Body of pancreas (tissue), 4 donors: ENCODE data around the gene GPR171. TPM values are rescaled to one million over a fixed set of nuclear protein-coding genes. Genes with fewer than 3 reads are reported as not detected.

Experiments used
- ATAC-seq: fragments of 150-250 bp; one replicate; pipeline ENCODE4 v1.9.1; 2016
- DNase-seq, 4 donors: peaks; one replicate each; pipeline ENCODE4 v3.0.0-alpha.2; 2019
- H3K27ac ChIP-seq, 4 donors: fragments of 200-600 bp; sonication (generic); 1 replicate in 3 of 4; 2 replicates in 1 of 4; pipeline versions ENCODE4 v1.5.1 to v1.6.1; 2016 to 2019; ENCODE audit warnings: mild to moderate bottlenecking in 1 of 4, mixed read lengths in 1 of 4, moderate library complexity in 1 of 4
- H3K27me3 ChIP-seq, 2 donors: fragments of 200-600 bp; sonication (generic); one replicate each; pipeline ENCODE4 v1.6.0; 2016; ENCODE audit warnings: mild to moderate bottlenecking in 1 of 2
- H3K36me3 ChIP-seq, 2 donors: fragments of 200-600 bp; sonication (generic); replicated peaks in 1 of 2; 2 replicates each; pipeline ENCODE4 v1.5.1; 2016; ENCODE audit warnings: low read depth in 2 of 2; ENCODE audit not compliant: insufficient read depth in 1 of 2
- H3K4me1 ChIP-seq: fragments of 200-600 bp; sonication (generic); one replicate; pipeline ENCODE4 v1.6.0; 2016
- H3K4me3 ChIP-seq, 2 donors: fragments of 200-600 bp; sonication (generic); 1 replicate in 1 of 2; 2 replicates in 1 of 2; pipeline ENCODE4 v1.5.1; 2016 to 2019
- H3K9me3 ChIP-seq, 3 donors: fragments of 200-600 bp; sonication (generic); 1 replicate in 2 of 3; 2 replicates in 1 of 3; pipeline ENCODE4 v1.5.1; 2016
- POLR2A ChIP-seq, 3 donors: fragments of 450-650 bp; IDR thresholded peaks; one replicate each; pipeline ENCODE4 v1.6.1; 2016; ENCODE audit warnings: antibody characterized with exemption in 3 of 3, mild to moderate bottlenecking in 2 of 3
- WGBS, 2 donors: methylation state at CpG; one replicate each; pipeline ENCODE4 v1.1.5; 2017; 5-methylcytosine and 5-hydroxymethylcytosine counted together
- intact Hi-C: fragments of 100-400 bp; cut with DNase I; formaldehyde crosslinking; loops from one replicate; pipeline ENCODE4 v1.15.1; 2023
- total RNA-seq, 2 donors: library from RNA; depleted of rRNA; stranded (reverse); fragments of >200 nt; gene quantifications; one replicate each; pipeline ENCODE4 v1.1.0, GENCODE V29; 2016
- TF ChIP-seq, protein P1 (sequence below), 7 experiments: fragments of 450-650 bp in 4 of 7; fragments of 200-600 bp in 3 of 7; sonication (generic) in 3 of 7; IDR thresholded peaks; one replicate each; pipeline ENCODE4 v1.5.1; 2016 to 2019; ENCODE audit warnings: antibody characterized with exemption in 7 of 7

GPR171 gene
- total RNA-seq, 2 donors from 2014 or later = 0.78 TPM; not detected in 1

DNA sequence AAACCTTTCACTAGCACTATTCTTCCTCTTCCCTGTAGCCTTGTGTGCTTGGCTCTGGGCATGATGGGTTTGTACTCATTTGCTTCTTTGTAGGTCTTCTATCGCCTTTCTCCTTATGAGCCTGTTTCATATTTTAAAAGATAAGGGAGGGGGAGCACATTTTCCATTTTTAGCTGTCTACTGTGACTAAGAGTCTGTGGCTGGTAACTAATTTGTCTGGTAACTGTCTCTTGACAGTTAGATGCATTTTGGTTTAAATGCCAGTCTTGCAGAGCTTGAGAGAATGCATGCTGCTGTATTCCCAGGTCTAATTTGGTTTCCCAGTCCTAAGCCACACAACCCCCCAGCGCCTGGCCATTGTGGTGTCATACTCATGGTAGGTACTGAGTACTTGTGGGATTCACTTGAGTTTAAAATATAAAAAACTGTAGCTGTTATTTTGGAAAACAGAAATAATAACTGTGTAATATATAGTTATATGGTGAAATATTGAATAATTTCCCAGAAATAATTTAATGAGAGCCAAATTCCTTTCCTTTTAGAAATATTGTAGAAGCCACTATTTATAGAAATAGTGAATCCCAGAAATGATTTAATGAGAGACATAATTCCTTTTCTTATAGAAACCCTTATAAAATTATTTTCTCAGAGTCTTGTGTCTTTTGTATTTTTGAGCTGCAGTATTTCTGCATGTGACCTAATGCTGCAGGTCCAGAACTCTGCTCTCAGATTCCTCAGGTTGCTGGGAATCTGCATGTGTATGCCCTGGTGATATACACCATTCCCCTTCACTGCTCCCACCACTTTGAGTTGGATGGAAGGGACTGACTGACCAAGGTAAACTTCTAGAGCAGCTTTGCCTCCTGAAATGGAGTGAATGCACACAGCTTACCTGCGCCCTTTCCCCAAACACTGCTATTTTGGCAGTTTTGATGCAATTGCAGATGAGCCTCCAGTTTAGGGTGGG lies 13.9 kb upstream of the GPR171 start:
- no peaks in the 10 kb centered on the region for H3K9me3 ChIP-seq
- no peak for DNase-seq
- H3K4me1 ChIP-seq = no peaks in the 10 kb centered on the region
- WGBS, 2 donors = 77 to 79% methylated on average over 3 of the region's 3 CpGs
- TF ChIP-seq, protein P1, sequence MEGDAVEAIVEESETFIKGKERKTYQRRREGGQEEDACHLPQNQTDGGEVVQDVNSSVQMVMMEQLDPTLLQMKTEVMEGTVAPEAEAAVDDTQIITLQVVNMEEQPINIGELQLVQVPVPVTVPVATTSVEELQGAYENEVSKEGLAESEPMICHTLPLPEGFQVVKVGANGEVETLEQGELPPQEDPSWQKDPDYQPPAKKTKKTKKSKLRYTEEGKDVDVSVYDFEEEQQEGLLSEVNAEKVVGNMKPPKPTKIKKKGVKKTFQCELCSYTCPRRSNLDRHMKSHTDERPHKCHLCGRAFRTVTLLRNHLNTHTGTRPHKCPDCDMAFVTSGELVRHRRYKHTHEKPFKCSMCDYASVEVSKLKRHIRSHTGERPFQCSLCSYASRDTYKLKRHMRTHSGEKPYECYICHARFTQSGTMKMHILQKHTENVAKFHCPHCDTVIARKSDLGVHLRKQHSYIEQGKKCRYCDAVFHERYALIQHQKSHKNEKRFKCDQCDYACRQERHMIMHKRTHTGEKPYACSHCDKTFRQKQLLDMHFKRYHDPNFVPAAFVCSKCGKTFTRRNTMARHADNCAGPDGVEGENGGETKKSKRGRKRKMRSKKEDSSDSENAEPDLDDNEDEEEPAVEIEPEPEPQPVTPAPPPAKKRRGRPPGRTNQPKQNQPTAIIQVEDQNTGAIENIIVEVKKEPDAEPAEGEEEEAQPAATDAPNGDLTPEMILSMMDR (IDR thresholded peaks at IDR 0.05) = no peak
- no peak for TF ChIP-seq POLR2A (IDR thresholded peaks at IDR 0.05)
- H3K4me3 ChIP-seq = no peak overlapping the region
- H3K27me3 ChIP-seq = no peaks in the 10 kb centered on the region
- no peak for ATAC-seq
- intact Hi-C loops = no loop called here
- H3K36me3 ChIP-seq = no peaks in the 10 kb centered on the region
- no peak overlapping the region for H3K27ac ChIP-seq

GRCh38 chr3:151214459-151214858 lies 11.4 kb upstream of the GPR171 start:
- intact Hi-C loops = no loop called here
- Histone ChIP-seq H3K9me3 (no peaks in the 10 kb centered on the region), H3K4me1 (peaks cover 10% of the 10 kb centered on the region), H3K27ac (no peak overlapping the region), H3K36me3 (no peaks in the 10 kb centered on the region), H3K27me3 (no peaks in the 10 kb centered on the region), H3K4me3 (no peak overlapping the region)
- no peak for TF ChIP-seq POLR2A (IDR thresholded peaks at IDR 0.05)
- TF ChIP-seq, protein P1 (IDR thresholded peaks at IDR 0.05) = no peak
- 68 to 83% methylated on average over 1 of the region's 1 CpG for WGBS, 2 donors
- DNase-seq = no peak
- ATAC-seq = no peak

GRCh38 chr3:151213881-151214280 lies 10.9 kb upstream of the GPR171 start:
- no peak overlapping the region for H3K4me3 ChIP-seq
- H3K36me3 ChIP-seq = no peaks in the 10 kb centered on the region
- no peaks in the 10 kb centered on the region for H3K27me3 ChIP-seq
- peaks cover 10% of the 10 kb centered on the region for H3K4me1 ChIP-seq
- 82 to 92% methylated on average over 5 of the region's 5 CpGs for WGBS, 2 donors
- no peak overlapping the region for H3K27ac ChIP-seq
- DNase-seq (no peak), ATAC-seq (no peak)
- intact Hi-C loops = no loop called here
- H3K9me3 ChIP-seq = no peaks in the 10 kb centered on the region
- TF ChIP-seq, protein P1 (IDR thresholded peaks at IDR 0.05) = no peak
- no peak for TF ChIP-seq POLR2A (IDR thresholded peaks at IDR 0.05)

DNA sequence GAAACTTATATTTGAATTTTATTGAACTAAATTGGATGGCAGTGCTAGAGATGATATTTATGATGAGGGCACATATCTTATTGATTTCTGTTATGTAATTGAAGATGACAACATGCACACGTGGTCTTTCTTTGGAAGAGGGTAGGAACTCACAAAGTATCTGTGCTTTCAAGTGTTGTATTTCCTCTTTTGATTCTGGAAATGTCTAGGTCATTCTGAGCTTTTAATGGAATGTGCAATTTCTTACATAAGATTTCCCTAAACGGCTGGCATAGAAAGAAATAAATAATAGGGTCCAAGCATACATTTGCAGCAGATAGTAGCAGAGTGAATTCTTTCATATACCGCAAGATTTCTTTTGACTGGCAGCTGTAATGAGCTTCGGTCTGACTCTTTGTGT lies 10.1 kb upstream of the GPR171 start:
- WGBS, 2 donors = 50 to 64% methylated on average over 4 of the region's 4 CpGs
- no peak overlapping the region for H3K27ac ChIP-seq
- no peaks in the 10 kb centered on the region for H3K27me3 ChIP-seq
- TF ChIP-seq, protein P1 (IDR thresholded peaks at IDR 0.05) = no peak
- TF ChIP-seq POLR2A (IDR thresholded peaks at IDR 0.05) = no peak
- H3K4me1 ChIP-seq = peaks cover 10% of the 10 kb centered on the region
- H3K4me3 ChIP-seq = no peak overlapping the region
- no peaks in the 10 kb centered on the region for H3K36me3 ChIP-seq
- DNase-seq (no peak), ATAC-seq (no peak)
- intact Hi-C loops = no loop called here
- no peaks in the 10 kb centered on the region for H3K9me3 ChIP-seq
